Osteoblast (primary cell): ENCODE measurements around the gene PALLD. TPM values are rescaled to one million over a fixed set of nuclear protein-coding genes. Genes with fewer than 3 reads are reported as not detected.
"Not testable (repeated sequence)": the region's sequence is repeated elsewhere in the genome, so short reads cannot be mapped to it uniquely, and the experiment has no call there.

ENCODE experiments used
- DNase-seq: peaks from one replicate; pipeline ENCODE4 v3.0.0; 2011; ENCODE audit warnings: low spot score, mixed read lengths; ENCODE audit not compliant: insufficient read length; ENCODE audit errors: missing footprints
- H2AFZ ChIP-seq: 2 replicates; pipeline ENCODE4 v1.6.0; 2011; ENCODE audit warnings: mild to moderate bottlenecking, low read length
- H3K27ac ChIP-seq: 2 replicates; pipeline ENCODE4 v1.5.1; 2011; ENCODE audit warnings: mild to moderate bottlenecking, low read depth, low read length, moderate library complexity
- H3K27me3 ChIP-seq: 2 replicates; pipeline ENCODE4 v1.6.0; 2012; ENCODE audit warnings: mild to moderate bottlenecking, control low read depth, inconsistent platforms, low read length, moderate library complexity; ENCODE audit not compliant: insufficient read depth
- H3K36me3 ChIP-seq: 2 replicates; pipeline ENCODE4 v1.5.1; 2011; ENCODE audit warnings: mild to moderate bottlenecking, low read length, control low read depth, moderate library complexity; ENCODE audit not compliant: insufficient read depth
- H3K4me1 ChIP-seq: 2 replicates; pipeline ENCODE4 v1.5.1; 2011; ENCODE audit warnings: mild to moderate bottlenecking, low read length, control low read depth, moderate library complexity; ENCODE audit not compliant: insufficient read depth
- H3K4me2 ChIP-seq: 2 replicates; pipeline ENCODE4 v1.6.0; 2011; ENCODE audit warnings: mild to moderate bottlenecking, low read length; ENCODE audit not compliant: insufficient read depth
- H3K4me3 ChIP-seq: fragments of 200-600 bp; sonication (generic); 3 replicates; pipeline ENCODE4 v1.5.1; 2012; ENCODE audit warnings: mild to moderate bottlenecking, low read length, inconsistent platforms; ENCODE audit not compliant: insufficient read depth
- H3K79me2 ChIP-seq: 2 replicates; pipeline ENCODE4 v1.6.0; 2012; ENCODE audit warnings: mild to moderate bottlenecking, low read length, control low read depth, inconsistent platforms; ENCODE audit not compliant: insufficient read depth
- H3K9me3 ChIP-seq: 2 replicates; pipeline ENCODE4 v1.5.1; 2011; ENCODE audit warnings: low read depth, low read length, control low read depth
- H4K20me1 ChIP-seq: 2 replicates; pipeline ENCODE4 v1.6.0; 2012; ENCODE audit warnings: mild to moderate bottlenecking, low read length, control low read depth; ENCODE audit not compliant: insufficient read depth
- total RNA-seq: library from RNA; depleted of rRNA; stranded (reverse); fragments of >200 nt; gene quantifications from 2 replicates; pipeline ENCODE4 v1.2.3, GENCODE V29; 2012
- TF ChIP-seq, protein P1 (sequence below): IDR thresholded peaks from 2 replicates; pipeline ENCODE4 v1.5.1; 2011; ENCODE audit warnings: mild to moderate bottlenecking, low read depth, low read length, moderate library complexity; ENCODE audit errors: extremely low read depth

PALLD gene
- total RNA-seq, 1 donor, result 244 TPM

DNA sequence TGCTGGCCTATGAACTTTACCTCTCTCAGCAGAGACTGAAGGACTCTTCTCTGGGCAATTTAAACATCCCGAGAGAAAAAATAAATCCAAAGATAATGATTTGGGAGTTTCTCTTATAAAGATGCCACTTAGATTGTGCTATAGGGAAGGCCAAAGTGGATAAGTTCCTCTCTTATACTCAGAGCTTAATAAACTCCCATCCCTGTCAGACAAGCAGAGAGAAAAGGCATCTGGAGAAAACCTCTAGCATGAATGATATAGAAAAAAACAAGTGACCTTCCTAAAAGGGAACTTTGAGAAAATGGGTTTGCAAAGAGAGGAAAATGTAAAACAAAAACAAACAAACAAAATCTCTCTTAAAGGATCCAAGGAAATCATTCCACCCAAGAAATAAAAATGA lies 199.4 kb downstream of the PALLD start:
- Histone ChIP-seq H3K79me2 (no peaks in the 10 kb centered on the region), H3K27ac (peak overlapping the region; percentile 89)

DNA sequence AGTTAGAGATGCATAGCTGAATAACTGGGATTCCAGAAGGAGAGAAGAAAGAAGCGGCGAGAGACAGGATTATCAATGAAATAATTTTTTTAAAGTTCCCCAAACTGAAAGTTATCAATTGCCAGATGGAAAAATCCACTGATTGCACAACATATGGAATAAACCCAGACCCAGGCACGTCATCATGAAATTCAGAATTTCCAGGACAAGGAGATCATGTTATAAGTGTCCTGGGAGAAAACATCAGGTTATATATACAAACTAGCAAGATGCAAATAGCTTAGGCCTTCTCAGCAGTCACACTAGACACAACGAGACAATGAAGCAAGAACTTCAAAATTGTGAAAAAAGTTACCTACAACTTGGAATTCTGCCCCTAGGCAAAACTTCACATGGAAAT lies 200.0 kb downstream of the PALLD start:
- H3K79me2 ChIP-seq, result no peaks in the 10 kb centered on the region
- no peak for DNase-seq
- no peak overlapping the region for H2AFZ ChIP-seq
- no peaks in the 10 kb centered on the region for H3K9me3 ChIP-seq
- no peaks in the 10 kb centered on the region for H3K27me3 ChIP-seq
- TF ChIP-seq, protein P1, sequence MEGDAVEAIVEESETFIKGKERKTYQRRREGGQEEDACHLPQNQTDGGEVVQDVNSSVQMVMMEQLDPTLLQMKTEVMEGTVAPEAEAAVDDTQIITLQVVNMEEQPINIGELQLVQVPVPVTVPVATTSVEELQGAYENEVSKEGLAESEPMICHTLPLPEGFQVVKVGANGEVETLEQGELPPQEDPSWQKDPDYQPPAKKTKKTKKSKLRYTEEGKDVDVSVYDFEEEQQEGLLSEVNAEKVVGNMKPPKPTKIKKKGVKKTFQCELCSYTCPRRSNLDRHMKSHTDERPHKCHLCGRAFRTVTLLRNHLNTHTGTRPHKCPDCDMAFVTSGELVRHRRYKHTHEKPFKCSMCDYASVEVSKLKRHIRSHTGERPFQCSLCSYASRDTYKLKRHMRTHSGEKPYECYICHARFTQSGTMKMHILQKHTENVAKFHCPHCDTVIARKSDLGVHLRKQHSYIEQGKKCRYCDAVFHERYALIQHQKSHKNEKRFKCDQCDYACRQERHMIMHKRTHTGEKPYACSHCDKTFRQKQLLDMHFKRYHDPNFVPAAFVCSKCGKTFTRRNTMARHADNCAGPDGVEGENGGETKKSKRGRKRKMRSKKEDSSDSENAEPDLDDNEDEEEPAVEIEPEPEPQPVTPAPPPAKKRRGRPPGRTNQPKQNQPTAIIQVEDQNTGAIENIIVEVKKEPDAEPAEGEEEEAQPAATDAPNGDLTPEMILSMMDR, result no peak
- H3K27ac ChIP-seq, result no peak overlapping the region
- no peak overlapping the region for H3K4me3 ChIP-seq
- H3K36me3 ChIP-seq, result peaks cover 64% of the 10 kb centered on the region
- no peak overlapping the region for H3K4me2 ChIP-seq
- H4K20me1 ChIP-seq, result no peaks in the 10 kb centered on the region
- peaks cover 30% of the 10 kb centered on the region for H3K4me1 ChIP-seq

More for the DNA sequence above, 199.4 kb downstream of the PALLD start:
- H3K4me3 ChIP-seq, result no peak overlapping the region
- peaks cover 64% of the 10 kb centered on the region for H3K36me3 ChIP-seq
- TF ChIP-seq, protein P1, result no peak
- H3K4me1 ChIP-seq, result peaks cover 30% of the 10 kb centered on the region
- H3K9me3 ChIP-seq, result no peaks in the 10 kb centered on the region
- no peak overlapping the region for H3K4me2 ChIP-seq
- H4K20me1 ChIP-seq, result no peaks in the 10 kb centered on the region
- no peaks in the 10 kb centered on the region for H3K27me3 ChIP-seq
- DNase-seq, result no peak
- H2AFZ ChIP-seq, result no peak overlapping the region

DNA sequence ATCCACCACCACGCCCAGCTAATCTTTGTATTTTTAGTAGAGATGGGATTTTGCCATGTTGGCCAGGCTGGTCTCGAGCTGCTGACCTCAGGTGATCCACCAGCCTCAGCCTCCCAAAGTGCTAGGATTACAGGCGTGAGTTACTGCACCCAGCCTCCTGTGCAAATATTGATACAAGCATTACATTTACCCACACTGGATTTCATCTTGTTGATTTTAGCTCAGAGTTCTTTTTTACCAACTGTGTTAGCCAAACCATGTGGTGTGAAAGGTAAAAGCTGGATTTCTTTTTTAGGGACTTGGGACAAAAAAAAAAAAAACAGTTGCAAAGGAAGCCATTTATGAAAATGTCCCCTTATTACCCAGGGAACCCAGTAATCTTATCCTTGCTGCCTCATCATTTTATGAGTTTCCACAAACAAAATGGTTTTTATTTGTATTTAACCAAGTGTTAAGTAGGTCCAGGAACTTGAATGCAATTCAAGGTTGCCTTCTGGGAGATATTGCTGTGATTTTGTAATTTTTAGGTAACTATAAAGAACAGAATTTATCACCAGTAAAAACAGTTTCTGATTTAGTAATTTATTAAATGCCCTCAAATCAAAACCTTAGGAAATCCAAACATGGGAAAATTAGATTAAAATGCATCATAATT lies 202.5 kb downstream of the PALLD start:
- TF ChIP-seq, protein P1, result no peak
- peaks cover 14% of the 10 kb centered on the region for H3K4me1 ChIP-seq
- H2AFZ ChIP-seq, result no peak overlapping the region
- H3K4me3 ChIP-seq, result no peak overlapping the region
- peaks cover 53% of the 10 kb centered on the region for H3K36me3 ChIP-seq
- no peak overlapping the region for H3K27ac ChIP-seq
- no peak overlapping the region for H3K4me2 ChIP-seq
- DNase-seq, result no peak
- no peaks in the 10 kb centered on the region for H3K9me3 ChIP-seq
- H3K27me3 ChIP-seq, result no peaks in the 10 kb centered on the region
- H3K79me2 ChIP-seq, result no peaks in the 10 kb centered on the region
- no peaks in the 10 kb centered on the region for H4K20me1 ChIP-seq

DNA sequence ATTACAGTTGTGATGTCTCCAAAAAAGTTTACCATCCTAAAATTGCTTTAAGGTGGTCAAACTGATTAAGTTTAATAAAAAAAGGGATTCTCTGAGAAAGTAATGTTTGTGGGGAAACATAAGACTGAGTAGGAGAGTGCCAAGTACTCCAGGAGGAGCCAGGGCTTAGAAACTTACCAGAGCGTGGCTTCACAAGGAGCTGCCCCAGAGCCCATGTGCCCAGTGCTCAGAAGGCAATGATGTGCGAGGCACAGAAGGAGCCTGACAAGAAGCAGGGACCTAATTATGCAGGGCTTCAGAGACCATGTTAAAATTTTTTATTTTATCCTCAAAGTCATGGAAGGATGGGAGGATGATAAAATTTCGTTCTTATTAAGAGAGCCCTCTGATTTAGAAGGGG lies 204.2 kb downstream of the PALLD start:
- H3K4me1 ChIP-seq, result no peaks in the 10 kb centered on the region
- H2AFZ ChIP-seq, result no peak overlapping the region
- H3K9me3 ChIP-seq, result no peaks in the 10 kb centered on the region
- no peak for DNase-seq
- no peaks in the 10 kb centered on the region for H3K79me2 ChIP-seq
- TF ChIP-seq, protein P1, result no peak
- peaks cover 50% of the 10 kb centered on the region for H3K36me3 ChIP-seq
- H3K4me2 ChIP-seq, result no peak overlapping the region
- no peaks in the 10 kb centered on the region for H3K27me3 ChIP-seq
- H3K4me3 ChIP-seq, result no peak overlapping the region
- H3K27ac ChIP-seq, result no peak overlapping the region
- no peaks in the 10 kb centered on the region for H4K20me1 ChIP-seq

DNA sequence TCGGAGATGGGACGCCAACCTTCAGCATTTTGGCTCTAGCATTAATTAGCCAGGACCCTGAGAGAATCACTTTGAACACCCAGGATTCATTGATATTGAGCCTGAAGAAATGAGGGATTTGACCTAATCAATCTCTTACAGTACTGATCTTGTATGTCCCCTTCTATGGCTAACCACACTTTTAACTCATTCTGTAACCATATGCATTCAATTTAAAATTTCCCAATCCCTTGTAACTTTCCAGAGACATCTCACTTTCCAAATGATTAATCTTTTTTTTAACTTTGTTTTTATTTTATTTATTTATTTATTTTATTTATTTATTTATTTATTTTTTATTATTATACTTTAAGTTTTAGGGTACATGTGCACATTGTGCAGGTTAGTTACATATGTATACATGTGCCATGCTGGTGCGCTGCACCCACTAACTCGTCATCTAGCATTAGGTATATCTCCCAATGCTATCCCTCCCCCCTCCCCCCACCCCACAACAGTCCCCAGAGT lies 205.8 kb downstream of the PALLD start:
- not testable (repeated sequence) for H2AFZ ChIP-seq, H3K79me2 ChIP-seq, H3K4me2 ChIP-seq, H4K20me1 ChIP-seq, H3K27ac ChIP-seq, H3K4me3 ChIP-seq, DNase-seq, H3K9me3 ChIP-seq, H3K27me3 ChIP-seq
- H3K36me3 ChIP-seq, result peaks cover 41% of the 10 kb centered on the region
- H3K4me1 ChIP-seq, result peaks cover 11% of the 10 kb centered on the region
